H1 (cell line): ENCODE results near the gene CUX1. TPM values are rescaled to one million over a fixed set of nuclear protein-coding genes. Genes with fewer than 3 reads are reported as not detected.
A peak's percentile ranks its signal among the peaks of the same experiment; 100 is the strongest.

Experiments
- ASH2L ChIP-seq: fragments of 200-600, 300-600 bp; sonication (generic); IDR thresholded peaks from one replicate; pipeline ENCODE4 v1.7.1; 2017; ENCODE audit warnings: low read length
- ATF2 ChIP-seq: IDR thresholded peaks from 2 replicates; pipeline ENCODE4 v1.6.1; 2012; ENCODE audit warnings: low read length, inconsistent platforms
- ATF3 ChIP-seq: IDR thresholded peaks from 2 replicates; pipeline ENCODE4 v1.6.1; 2011; ENCODE audit warnings: low read depth, mild to moderate bottlenecking, low read length; ENCODE audit not compliant: insufficient read depth
- BACH1 ChIP-seq: IDR thresholded peaks from 2 replicates; pipeline ENCODE4 v1.6.1; 2012; ENCODE audit warnings: low read length, improper control_type of control experiment
- CBX5 ChIP-seq: fragments of 300-800, 300-1000 bp; sonication (generic); IDR thresholded peaks from 2 replicates; pipeline ENCODE4 v1.7.1; 2016; ENCODE audit warnings: antibody characterized with exemption, low read length, low read depth
- CEBPB ChIP-seq: IDR thresholded peaks from 2 replicates; pipeline ENCODE4 v1.6.1; 2012; ENCODE audit warnings: low read depth, low read length
- E2F6 ChIP-seq: IDR thresholded peaks from 2 replicates; pipeline ENCODE4 v1.6.1; 2012; ENCODE audit warnings: inconsistent platforms
- HDAC2 ChIP-seq, 2 experiments: fragments of 300-600 bp in 1 of 2; sonication (generic) in 1 of 2; IDR thresholded peaks; 2 replicates each; pipeline ENCODE4 v1.6.1; 2011 to 2012; ENCODE audit warnings: low read depth in 2 of 2, low read length in 2 of 2, mild to moderate bottlenecking in 2 of 2, moderate library complexity in 2 of 2, borderline replicate concordance in 1 of 2, inconsistent platforms in 1 of 2
- KDM4A ChIP-seq: IDR thresholded peaks from one replicate; pipeline ENCODE4 v1.7.1; 2012; ENCODE audit warnings: low read depth, mild to moderate bottlenecking, moderate library complexity, low read length, inconsistent platforms; ENCODE audit not compliant: severe bottlenecking
- MAX ChIP-seq: IDR thresholded peaks from 2 replicates; pipeline ENCODE4 v1.6.1; 2012; ENCODE audit warnings: inconsistent platforms
- PHF8 ChIP-seq: fragments of 200-600 bp; sonication (generic); conservative IDR thresholded peaks from 2 replicates; pipeline ENCODE4 v1.7.1; 2012; ENCODE audit warnings: low read depth, mild to moderate bottlenecking, inconsistent platforms, low read length, moderate library complexity
- SIRT6 ChIP-seq: IDR thresholded peaks from one replicate; pipeline ENCODE4 v1.7.1; 2012; ENCODE audit warnings: low read length, inconsistent platforms
- SRF ChIP-seq: IDR thresholded peaks from 2 replicates; pipeline ENCODE4 v1.6.1; 2011; ENCODE audit warnings: mild to moderate bottlenecking, low read depth, low read length, moderate library complexity
- USF2 ChIP-seq: IDR thresholded peaks from 2 replicates; pipeline ENCODE4 v1.6.1; 2011; ENCODE audit warnings: low read length, improper control_type of control experiment
- polyA plus RNA-seq, 7 experiments: library from polyadenylated mRNA; depleted of rRNA in 3 of 7; stranded (reverse) in 5 of 7; unstranded in 2 of 7; fragments of >200 nt in 5 of 7; fragments of 200-250 nt in 2 of 7; gene quantifications; 1 replicate in 5 of 7; 2 replicates in 1 of 7; 4 replicates in 1 of 7; pipeline versions ENCODE4 v1.2.1 to v1.2.3, GENCODE V29; 2011 to 2013; ENCODE audit warnings: missing spikeins in 2 of 7, mixed read lengths in 2 of 7
- total RNA-seq: library from RNA; stranded (reverse); fragmentation: NEBNext Ultra II Directional; extraction: Animal tissue kit (Norgen Biotek cat#: 25700); gene quantifications from 2 replicates; pipeline ENCODE4 v1.2.1, GENCODE V29; 2021

Gene CUX1
- total and polyA plus RNA-seq, 2 of the 8 experiments (the other 6 are each of a cell fraction or from before 2014, with no cell fraction given) = 21.6 to 65.9 TPM

GRCh38 chr7:102286237-102287110 lies 469.0 kb downstream of the CUX1 start, which contains the start of gene SH2B2 (continued):
- TF ChIP-seq ATF2 = no peak
- TF ChIP-seq ASH2L = peak; percentile 25
- TF ChIP-seq SIRT6 = no peak
- peak; percentile 34 for TF ChIP-seq PHF8
- TF ChIP-seq CEBPB = peak; percentile 88
- no peak for TF ChIP-seq USF2
- TF ChIP-seq CBX5 = no peak
- 0 out of 4 replicates have a peak, but pooled peaks of 1 of the 2 experiments have one; percentile 38 for TF ChIP-seq HDAC2 (IDR thresholded peaks at IDR 0.05; ENCODE audit: borderline replicate concordance in 1 of 2, low read depth in 2 of 2, low read length in 2 of 2)
- no peak for TF ChIP-seq SRF
- peak; percentile 67; the same call in 1 of the 2 replicates for TF ChIP-seq E2F6
- TF ChIP-seq BACH1 = peak; percentile 35; the same call in 1 of the 2 replicates
- peak; percentile 81 for TF ChIP-seq KDM4A
- TF ChIP-seq ATF3 = no peak
- peak; percentile 26; the same call in 1 of the 2 replicates for TF ChIP-seq MAX
